Activated naive CD8-positive, alpha-beta T cell treated with anti-CD3 and anti-CD28 coated beads, Interleukin-2, amount 50 U/mL, for 16 hours (primary cell): Measurements from ENCODE around the gene PRDM16.
"Not testable (repeated sequence)": the region's sequence is repeated elsewhere in the genome, so short reads cannot be mapped to it uniquely, and the experiment has no call there.

Experiments
- DNase-seq: peaks from one replicate; pipeline ENCODE4 v3.0.0-alpha.2; 2020; ENCODE audit warnings: low read depth, low spot score

Gene PRDM16

DNA sequence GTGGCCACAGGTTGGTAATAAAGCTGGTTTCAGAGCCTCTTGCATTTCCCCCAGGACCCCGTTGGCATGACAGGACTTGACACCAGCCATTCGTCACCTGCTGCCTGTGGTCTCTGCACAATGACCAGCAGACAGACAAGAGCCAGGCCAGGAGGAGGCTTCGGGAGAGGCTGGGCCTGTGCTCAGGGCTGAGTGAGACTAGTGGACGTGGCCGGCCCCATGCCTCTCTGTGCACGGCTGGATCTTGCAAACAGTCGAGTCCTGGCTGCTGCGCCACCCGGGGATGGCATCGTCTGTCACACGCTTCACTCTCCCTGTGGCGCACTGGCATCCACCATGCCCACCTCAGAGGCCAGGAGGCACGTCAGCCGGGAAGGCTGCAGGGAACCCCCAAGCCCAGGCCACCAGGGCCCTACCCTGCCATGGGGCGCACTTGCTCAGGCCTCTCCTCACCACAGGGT is 208.0 kb downstream of the PRDM16 start:
- no peak for DNase-seq

DNA sequence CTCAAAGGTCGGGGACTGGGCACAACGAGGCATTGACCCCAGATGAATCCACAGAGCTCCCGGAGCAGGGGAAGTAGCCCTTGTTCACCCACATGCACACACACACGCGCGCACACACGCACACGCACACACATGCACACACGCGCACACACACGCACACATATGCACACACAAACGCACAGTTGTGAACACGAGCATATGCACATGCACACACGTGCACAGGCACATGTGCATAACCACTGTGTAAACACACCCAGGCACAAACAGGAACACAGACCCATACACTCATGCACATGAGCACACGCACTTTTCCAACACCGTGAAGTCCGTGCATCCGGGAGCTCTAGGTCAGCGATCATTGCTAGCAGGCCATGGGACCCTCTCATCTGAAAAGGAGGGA is 208.6 kb downstream of the PRDM16 start:
- DNase-seq: no peak

DNA sequence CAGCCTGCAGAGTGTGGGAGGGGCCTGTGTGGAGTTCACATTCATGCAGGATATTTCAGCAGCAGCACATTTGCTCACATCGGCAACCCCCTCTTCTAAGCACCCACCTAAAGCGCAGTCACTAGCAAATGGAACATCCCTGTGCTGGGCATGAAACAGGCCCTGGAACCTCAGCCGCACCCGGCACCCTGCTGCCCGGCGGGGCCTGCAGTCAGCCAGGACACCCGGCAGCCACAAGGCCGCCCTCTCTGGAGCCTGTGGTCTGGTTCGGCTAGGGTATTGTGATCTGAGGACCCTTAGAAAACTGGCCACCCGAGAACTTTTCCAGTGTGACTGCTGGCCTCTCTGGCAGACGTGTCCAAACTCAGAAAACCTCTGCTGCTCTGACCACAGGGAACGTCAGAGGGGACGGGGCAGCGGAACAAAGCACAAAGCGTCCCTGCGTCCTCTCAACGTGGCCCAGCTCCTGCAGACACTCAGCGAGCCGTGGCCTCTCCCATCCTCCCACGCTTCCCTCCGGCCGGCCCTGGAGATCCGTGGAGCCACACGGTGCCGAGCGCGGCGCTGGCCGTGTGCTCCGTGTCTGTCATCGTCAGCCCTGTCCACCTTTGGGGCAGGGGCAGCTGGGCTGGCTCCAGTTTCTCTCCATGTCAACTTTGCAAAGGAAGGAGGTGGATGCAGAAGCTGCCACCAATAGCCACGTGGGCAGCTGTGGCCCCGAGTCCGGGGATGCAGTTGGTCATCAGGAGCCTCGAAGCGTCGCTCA is 209.6 kb downstream of the PRDM16 start:
- no peak for DNase-seq

DNA sequence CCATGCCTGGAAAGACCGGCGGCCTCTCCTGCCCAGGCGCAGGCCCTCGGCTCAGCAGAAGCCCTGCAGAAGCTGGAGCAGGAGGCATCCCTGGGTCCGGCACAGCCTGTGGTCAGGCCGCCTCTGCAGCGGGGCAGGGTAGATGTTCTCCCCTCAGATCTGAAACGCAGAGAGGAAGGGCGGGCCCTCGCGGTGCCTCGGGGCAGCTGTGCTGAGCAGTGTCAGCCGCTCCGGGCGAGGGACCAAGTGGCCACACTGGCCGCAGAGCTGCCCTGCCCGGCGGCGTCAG is 210.1 kb downstream of the PRDM16 start:
- no peak for DNase-seq

DNA sequence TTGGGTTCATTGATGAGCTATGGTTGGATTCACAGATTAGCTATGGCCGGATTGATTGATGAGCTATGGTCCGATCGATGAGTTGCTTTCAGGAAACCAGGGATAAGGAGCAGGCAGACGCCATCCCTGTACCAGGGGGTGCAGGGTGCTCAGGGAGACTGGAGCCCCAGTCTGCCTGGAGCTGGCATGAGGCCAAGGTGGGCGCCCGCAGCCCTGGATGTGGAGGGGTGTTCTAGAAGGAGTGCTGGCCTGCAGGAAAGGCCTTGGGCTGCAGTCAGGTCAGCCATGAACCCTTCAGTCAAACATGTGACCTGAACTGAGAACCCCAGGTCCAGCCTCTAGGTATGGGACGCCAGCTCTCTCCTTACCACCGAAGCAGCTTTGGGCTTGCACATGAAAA is 212.7 kb downstream of the PRDM16 start:
- DNase-seq: no peak

DNA sequence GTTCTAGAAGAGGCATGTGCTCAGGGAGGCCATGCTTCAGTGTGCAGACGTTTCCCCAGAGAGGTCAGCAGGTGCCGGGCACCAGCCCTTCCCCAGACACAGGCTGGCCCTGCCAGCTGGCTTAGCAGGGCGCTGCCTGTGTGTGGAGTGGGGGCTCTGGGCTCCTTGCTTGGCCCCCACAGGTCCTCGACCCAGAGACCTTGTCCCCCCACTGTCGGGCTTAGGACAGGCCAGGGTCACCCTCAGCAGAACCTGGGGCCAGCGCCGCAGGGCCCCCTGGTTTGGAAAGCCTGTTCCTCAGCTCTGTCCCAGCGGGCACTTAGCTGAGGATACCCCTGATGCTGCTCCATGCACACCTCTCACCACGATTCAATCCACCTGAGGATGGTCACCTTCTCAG is 213.2 kb downstream of the PRDM16 start:
- DNase-seq: no peak

DNA sequence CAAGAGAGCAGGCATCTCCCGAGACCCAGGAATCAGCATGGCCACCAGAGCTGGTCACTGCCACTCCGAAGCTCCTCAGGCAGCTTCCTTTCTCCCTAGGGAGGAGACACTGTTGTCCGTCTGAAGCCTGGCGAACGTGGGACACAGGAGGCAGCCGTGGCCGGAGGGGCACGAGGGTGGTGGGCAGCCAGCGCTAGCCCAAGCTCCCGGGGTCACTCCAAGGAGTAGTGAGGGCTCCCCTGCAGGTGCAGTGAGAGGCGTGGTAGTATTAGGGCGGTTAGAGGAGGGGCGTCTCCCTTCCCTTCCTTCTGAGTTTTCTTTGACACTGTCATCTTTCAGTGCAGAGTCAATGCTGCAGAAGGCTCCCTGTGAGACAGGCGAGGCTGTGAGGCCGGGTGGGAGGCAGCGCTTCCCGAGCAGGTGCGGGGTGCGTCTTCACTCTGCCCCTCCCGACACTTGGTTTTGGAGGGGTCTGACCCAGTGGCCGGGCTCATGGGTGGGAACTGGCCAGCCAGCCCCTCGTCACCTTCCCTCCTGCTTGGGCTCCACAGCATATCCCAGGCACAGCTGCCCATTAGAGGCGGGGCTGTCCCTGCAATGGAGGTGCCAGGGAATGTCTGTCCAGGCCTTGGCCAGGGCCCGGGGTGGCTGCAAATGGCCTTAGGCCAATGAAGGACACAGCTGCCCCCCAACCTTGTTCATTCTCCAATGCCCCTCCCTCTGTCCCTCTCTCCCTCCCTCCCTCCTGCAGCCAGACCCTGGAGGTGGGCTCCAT is 213.8 kb downstream of the PRDM16 start:
- no peak for DNase-seq

DNA sequence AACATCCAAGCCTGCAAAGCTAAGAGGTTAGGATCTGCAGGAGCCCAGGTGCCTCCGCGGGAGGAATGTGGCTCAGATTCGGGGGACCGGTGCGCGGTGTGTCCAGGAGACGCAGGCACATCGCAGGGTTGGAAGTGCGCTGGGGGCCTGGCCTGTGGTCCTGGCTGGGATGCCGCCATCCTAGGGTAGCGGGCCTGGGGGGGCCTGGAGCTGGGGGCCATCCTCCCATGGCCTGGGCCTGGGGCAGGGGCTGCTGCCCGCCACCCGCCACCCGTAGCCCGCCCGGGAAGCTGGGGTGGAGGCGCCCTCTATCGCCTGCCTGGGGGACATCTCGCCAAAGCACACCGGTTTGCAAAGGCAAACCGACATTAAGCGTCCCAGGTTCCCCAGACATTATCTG is 214.8 kb downstream of the PRDM16 start:
- no peak for DNase-seq

DNA sequence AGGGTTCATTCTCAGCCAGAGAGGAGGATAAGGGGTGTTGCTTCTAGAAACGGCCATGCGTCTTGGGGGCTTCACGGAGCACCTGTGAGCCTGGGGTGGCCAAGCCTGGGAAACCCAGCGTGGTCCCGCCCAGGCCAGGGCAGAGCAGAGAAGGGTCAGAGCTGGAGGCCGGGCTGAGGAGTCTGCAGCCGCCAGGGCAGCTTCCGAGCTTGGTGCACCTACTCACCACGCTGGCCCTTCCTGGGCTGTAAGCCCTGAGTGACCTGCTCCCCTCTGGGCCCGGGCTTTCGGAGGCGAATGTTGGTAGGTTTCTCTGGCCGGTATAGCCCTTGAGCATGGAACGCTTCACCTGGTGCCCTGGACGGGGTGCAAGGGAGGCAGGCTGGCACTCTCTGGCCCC is 215.7 kb downstream of the PRDM16 start:
- no peak for DNase-seq

DNA sequence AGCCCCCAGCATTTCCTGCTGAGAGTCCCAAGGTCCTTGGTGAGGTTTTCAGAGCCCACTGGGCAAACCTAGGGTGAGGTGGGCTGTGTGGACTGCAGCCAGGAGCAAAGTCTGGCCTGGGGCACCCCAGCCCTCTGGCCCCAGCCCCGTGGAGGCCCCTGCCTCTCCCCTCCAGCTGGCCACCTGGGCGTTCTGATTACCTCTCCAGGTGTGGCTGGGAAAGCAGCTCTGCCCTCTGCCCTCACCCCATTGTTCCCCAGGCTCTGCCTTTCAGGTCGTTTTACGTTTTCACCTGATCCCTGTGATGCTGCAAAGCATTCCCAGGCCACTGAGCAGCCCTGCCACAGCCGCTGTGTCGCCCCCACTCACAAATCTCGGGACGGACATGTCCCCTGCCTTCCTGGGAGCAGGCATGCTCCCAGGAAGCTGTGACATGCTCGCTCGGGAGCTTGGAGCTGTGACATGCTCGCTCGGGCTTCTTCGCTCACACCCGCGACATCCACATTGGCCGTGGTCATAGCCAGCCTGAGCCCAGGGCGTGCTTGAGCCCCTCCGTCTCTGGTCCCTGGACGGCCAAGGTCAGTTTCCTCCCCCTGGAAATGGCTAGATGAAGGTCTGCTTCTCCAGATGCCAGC is 216.2 kb downstream of the PRDM16 start:
- no peak for DNase-seq

DNA sequence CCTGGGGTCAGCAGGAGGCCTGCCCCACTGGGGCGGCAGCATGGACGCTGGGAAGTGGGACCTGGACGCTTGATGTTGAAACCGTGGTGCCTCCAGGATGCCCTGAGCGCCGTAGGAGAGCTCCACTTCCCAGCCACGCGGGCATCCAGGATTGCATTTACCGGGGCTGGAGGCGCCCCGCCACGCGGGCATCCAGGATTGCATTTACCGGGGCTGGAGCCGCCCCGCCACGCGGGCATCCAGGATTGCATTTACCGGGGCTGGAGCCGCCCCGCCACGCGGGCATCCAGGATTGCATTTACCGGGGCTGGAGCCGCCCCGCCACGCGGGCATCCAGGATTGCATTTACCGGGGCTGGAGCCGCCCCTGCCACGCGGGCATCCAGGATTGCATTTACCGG is 218.1 kb downstream of the PRDM16 start:
- not testable (repeated sequence) for DNase-seq

DNA sequence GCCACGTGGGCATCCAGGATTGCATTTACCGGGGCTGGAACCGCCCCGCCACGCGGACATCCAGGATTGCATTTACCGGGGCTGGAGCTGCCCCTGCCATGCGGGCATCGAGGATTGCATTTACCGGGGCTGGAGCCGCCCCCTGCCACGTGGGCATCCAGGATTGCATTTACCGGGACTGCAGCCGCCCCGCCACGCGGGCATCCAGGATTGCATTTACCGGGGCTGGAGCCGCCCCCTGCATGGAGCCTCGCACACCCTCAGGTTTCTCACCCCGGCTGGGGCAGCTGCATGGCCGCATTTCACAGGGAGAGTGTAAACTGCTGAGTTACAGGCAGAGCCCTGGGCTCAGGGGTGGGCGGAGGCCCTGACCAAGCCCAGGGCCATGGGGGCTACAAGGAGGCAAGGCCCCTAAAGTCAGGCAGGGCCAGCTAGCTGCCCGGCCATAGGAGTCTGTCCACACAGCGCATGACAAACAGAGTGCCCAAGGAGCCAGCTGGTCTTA is 218.7 kb downstream of the PRDM16 start:
- no peak for DNase-seq

DNA sequence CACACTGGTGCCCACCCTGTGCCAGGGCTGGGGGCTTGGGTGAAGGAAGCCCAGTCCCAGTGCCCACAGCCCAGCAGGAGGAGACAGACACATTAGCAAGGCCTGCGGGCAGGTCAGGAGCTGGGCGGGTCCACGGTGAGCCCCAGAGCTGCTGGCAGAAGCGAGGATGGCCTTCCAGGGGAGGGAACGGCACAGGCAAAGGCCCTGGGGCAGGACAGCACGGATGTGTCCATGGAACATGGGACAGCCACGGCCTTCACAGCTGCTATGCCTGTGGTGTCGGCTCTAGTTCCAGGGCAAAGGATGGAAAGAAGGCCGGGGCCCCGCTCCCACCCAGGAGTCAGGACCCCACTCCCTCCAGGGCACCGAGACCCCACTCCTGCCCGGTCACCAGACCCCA is 220.5 kb downstream of the PRDM16 start:
- DNase-seq: no peak

DNA sequence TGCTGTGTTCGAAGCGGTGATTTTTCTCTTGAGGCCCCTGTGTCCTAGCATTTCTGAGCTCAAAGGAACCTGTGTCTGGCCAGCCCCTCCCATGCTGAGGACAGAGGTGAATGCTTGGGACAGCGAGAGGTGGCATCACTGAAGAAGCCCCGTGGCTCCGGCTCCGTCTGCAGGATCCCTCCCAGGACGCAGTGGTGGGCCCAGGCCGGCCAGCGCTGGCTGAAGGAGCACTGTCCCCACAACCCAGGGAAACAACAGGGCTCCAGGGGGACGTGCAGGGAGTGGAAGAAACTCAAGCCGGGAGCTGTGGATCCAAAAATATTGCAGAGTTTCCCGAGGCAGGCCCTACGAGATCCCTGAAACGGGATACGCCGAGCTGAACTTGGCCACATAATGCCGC is 221.4 kb downstream of the PRDM16 start:
- no peak for DNase-seq

DNA sequence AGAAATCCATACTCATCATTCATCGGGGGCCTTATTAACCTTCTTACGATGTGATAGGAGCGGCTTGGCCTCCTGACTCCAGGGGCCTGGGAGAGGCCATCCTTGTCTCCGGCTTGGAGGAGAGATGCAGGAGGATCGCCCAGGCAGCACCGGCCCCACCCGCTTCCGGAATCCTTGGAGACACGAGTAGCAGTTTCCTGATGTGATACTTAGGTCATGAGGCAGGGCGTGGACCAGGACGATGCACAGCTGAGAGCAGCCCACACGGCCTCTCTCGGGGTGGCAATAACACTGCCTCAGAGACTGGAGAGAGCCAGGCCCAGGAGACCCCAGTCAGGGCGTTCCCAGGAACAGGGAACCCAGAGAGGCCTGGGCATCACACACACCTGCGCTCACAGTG is 221.9 kb downstream of the PRDM16 start:
- no peak for DNase-seq

DNA sequence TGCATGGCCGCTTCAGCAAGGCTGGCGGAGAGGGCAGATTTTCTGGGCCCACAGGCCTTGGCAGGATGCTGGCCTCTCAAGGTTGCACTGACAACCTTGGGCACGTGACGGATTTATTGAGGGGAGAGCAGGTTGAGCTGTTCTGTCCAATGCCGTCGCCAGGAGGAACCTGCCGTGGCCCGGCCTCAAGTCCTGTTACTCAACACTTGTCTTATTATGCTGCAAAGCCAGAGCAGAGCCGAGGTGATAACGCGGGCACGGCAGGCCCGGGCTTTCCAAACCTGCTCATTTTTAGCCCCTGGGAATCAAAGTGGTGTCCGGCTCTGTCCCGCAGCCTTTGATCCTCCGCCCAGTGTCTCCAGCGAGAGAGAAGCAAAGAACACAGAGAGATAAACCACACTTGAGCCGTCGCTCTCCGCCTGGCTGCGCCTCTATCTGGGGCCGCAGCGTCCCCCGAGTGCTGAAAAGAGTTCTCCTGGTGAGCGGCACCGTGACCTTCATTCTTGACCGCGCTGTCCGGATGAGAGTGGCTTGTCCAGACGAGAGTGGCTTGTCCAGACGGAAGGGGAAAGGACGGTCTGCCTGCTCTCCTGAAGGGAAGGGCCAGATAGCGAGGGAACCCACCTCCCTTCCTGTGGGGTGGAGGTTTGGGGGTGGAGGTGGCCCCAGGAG is 223.2 kb downstream of the PRDM16 start:
- DNase-seq: no peak

DNA sequence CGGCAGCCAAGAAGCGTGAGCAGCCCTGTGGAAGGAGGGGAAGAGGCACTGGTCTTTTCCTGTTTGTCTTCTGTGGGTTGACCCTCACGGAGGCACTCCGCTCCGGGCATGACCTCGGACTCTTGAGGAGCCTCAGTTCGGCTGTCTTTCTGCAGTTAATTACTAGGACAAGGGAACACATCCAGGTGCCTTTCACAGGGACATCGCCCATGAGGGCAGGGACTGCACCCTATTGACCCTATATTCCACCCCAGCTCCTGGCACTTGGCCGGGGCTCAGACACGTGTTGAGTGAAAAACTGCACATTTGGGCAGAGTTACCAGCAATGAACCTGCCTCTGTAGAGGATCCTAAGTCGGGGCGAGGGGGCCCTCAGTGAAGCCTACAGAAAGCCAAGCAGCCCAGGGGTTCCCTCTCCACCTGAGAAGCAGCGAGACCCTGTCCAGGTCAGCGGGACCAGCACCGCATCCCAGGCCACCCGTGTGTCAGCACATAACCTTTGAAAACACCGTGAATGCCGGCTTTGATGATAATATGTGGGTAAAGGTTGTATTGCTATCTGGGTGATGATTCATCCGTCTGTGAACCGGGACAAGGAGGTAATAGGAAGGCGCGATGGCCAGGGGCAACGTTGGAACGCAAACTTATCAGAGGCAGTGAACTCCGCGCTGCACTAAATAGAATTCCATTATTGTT is 224.0 kb downstream of the PRDM16 start:
- no peak for DNase-seq

DNA sequence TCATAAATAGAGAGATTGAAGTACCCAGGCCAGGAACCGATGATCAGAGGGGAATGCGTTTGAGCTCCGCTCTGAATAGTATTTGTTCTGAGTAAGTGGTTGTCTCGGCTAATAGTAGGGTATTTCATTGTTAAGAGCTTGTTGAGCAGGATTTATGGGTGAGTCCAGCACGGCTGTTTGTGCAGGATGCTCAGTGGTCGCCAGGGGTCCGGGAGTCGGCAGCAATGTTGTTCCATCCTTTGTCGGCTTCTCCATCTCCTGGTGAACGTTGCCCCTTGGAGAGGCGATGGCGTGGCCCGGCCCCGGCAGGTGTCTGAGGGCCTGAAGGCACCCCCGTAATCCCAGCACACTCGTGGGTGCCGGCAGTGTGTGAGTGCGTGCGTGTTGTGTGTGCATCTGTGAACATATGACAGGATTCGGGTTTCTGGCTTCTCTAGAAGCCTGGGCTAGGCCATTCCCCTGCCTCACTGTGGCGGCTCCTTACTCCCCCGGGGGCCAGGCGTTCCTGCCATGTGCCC is 224.6 kb downstream of the PRDM16 start:
- no peak for DNase-seq

DNA sequence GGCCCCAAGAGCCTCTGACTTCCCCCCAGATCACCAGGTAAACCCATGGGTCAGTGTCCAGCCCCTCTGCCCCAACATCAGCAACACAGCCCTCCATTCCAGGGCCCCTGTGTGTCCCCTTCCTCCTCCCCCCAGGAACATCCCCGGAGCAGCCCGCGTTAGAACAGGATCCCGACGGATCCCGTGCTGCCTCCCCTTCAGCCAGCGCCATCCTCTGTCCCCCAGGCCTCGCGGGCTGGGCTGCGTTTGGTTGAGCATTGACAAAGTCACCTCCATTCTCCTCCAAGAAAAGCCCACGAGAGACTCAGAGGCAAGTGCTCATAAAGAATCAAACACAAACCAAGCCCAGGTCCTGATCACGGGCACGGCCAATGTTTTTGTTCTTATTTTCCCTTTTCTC is 225.4 kb downstream of the PRDM16 start:
- DNase-seq: no peak

DNA sequence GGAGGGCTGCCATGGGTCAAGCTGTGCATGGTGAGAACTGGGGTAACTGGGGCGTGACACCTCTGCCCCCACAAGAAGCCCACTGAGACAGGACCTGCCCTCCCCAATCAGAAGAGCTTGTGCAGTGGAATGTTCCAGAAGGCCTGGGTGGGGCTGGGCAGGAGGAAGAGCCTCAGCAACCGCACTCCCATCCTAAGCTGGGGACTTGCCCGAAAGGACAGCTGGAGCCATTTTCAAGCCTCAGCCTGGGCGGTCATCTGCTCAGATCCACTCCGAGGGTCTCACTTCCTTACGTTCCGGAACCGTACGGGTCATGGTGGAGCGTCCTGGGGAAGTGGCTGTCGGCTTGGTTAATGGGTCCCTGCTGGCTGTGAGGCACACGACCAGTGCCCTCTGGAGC is 226.8 kb downstream of the PRDM16 start:
- no peak for DNase-seq

DNA sequence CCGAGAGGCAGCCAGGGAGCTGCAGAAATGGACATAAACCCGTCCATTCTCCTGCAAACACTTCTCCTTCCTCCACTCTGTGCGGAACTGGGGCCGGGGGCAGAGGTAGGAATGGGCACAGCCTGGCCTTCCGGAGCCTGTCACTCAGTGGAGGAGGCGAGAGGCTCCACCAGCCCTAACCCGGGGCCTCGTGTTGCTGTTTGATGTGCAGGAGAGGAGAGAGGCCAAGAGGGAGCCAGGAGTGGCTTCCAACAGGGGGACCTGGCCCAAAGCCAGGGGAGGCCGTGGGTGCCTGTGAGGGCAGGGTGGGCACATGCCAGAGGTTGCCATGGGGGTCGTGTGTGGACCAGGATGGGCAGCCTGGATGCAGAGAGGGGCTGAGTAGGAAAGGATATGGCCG is 227.3 kb downstream of the PRDM16 start:
- DNase-seq: no peak
